Measurements from ENCODE around the gene PCLO. TPM values are rescaled to one million over a fixed set of nuclear protein-coding genes. Genes with fewer than 3 reads are reported as not detected.

The PCLO gene
- total RNA-seq, 4 donors from 2014 or later, result 6.6 to 70.7 (median 33.9) TPM

DNA sequence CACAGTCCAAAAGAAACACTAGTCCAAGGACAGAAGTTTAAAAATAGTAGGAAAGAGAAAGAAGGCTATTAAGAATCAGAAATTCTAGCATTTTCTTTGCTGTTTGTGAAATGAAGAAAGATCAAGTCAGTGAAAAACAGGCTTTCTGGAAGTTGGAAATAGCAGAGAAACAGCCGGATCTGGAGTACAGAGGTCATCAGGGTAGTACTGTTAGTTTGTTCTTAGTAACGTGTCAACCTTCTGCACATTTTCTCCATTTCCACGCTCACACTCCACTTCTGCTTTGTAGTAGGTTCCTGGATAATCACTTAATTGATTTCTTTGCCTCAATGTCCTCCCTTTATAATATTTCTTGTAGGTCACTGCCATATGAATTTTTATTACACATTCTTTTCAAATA, 322.6 kb downstream of the PCLO start:
- Histone ChIP-seq H3K36me3 (no peaks in the 10 kb centered on the region), H3K9me3 (no peaks in the 10 kb centered on the region), H3K27me3 (no peaks in the 10 kb centered on the region), H3K4me3 (no peak overlapping the region), H3K27ac (no peak overlapping the region), H3K4me1 (no peaks in the 10 kb centered on the region)
- TF ChIP-seq, protein P1, sequence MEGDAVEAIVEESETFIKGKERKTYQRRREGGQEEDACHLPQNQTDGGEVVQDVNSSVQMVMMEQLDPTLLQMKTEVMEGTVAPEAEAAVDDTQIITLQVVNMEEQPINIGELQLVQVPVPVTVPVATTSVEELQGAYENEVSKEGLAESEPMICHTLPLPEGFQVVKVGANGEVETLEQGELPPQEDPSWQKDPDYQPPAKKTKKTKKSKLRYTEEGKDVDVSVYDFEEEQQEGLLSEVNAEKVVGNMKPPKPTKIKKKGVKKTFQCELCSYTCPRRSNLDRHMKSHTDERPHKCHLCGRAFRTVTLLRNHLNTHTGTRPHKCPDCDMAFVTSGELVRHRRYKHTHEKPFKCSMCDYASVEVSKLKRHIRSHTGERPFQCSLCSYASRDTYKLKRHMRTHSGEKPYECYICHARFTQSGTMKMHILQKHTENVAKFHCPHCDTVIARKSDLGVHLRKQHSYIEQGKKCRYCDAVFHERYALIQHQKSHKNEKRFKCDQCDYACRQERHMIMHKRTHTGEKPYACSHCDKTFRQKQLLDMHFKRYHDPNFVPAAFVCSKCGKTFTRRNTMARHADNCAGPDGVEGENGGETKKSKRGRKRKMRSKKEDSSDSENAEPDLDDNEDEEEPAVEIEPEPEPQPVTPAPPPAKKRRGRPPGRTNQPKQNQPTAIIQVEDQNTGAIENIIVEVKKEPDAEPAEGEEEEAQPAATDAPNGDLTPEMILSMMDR (IDR thresholded peaks at IDR 0.05), result no peak
- no peak for DNase-seq

DNA sequence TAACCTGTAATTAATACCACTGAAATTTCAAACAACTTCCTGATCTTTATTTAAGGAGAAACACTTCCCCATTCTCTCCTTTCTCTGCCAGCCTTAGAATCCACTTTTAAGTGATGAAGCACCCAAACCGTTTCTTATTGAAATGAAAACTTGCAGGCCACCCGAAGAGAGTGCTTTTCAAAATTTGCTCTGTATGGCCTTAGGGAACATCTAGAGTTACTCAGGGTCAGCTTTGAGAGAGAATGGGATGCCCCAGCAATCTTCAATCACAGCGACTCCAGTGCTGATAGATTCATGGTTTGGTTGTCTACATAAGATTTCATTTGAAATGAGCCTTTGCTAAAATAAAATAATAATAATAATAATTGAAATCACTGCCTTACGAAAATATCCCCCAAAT, 323.1 kb downstream of the PCLO start:
- no peak overlapping the region for H3K4me3 ChIP-seq
- DNase-seq, result no peak
- H3K9me3 ChIP-seq, result no peaks in the 10 kb centered on the region
- no peaks in the 10 kb centered on the region for H3K4me1 ChIP-seq
- H3K27me3 ChIP-seq, result no peaks in the 10 kb centered on the region
- no peak for TF ChIP-seq POLR2A (IDR thresholded peaks at IDR 0.05)
- TF ChIP-seq, protein P1 (IDR thresholded peaks at IDR 0.05), result no peak
- no peak overlapping the region for H3K27ac ChIP-seq
- no peaks in the 10 kb centered on the region for H3K36me3 ChIP-seq

DNA sequence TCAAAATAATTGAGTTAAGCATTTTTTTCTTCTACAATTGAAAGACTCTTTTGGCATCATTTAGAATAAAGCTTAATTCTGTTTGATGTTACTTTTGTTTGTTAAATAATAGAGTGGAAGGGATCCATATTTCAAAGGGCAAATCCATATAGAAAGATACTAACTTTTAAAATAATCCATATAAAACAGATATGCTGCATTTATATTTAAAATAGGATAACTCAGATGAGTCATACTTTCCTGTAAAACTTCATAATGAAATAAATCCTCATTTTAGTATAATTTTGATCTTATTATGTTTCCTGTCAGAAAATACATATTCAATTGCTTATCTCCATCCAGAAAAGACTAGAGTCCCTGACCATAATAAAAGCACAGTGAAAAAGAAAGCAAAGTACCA, 323.6 kb downstream of the PCLO start:
- H3K4me3 ChIP-seq, result no peak overlapping the region
- H3K27ac ChIP-seq, result no peak overlapping the region
- DNase-seq, result no peak
- H3K36me3 ChIP-seq, result no peaks in the 10 kb centered on the region
- H3K4me1 ChIP-seq, result no peaks in the 10 kb centered on the region
- TF ChIP-seq POLR2A (IDR thresholded peaks at IDR 0.05), result no peak
- TF ChIP-seq, protein P1 (IDR thresholded peaks at IDR 0.05), result no peak
- H3K27me3 ChIP-seq, result no peaks in the 10 kb centered on the region
- no peaks in the 10 kb centered on the region for H3K9me3 ChIP-seq

DNA sequence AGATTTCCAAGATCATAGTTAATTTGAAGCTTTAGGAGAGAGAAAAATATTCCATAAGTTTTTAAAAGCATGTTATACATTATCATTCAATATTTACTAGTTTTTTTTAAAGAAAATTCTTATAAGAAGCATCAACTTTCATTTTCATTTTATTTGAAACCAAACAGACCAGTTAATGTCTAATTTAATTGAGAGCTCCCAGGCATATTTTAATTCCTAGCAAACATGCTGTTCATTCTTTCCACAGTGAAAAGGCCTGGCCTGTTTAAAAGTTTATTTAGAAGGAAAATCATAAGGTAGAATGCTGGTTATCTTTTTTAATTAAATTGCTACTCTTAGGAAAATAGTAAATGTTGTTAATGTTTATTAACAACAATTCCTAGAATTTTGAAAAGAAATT, 324.4 kb downstream of the PCLO start:
- TF ChIP-seq POLR2A (IDR thresholded peaks at IDR 0.05), result no peak
- TF ChIP-seq, protein P1 (IDR thresholded peaks at IDR 0.05), result no peak
- no peaks in the 10 kb centered on the region for H3K4me1 ChIP-seq
- no peak for DNase-seq
- H3K9me3 ChIP-seq, result no peaks in the 10 kb centered on the region
- H3K27me3 ChIP-seq, result no peaks in the 10 kb centered on the region
- no peaks in the 10 kb centered on the region for H3K36me3 ChIP-seq
- H3K4me3 ChIP-seq, result no peak overlapping the region
- no peak overlapping the region for H3K27ac ChIP-seq

DNA sequence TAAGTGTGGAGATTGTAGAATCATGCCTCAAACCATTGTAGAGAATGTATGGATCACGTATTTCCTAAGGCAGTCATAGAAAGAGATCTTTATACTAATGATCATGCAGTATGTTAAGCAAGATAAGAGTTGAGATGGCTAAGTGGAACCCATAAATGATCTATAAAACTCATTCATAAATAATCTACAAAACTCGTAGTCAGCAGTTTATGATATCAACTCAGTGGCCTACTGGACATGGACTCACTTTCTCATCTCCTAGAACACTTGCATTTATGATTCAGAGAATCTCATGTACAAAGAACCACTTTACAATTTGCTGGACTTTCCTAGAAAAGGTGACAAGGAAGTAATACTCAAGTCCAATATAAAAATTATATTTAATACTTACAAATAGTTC, 339.6 kb downstream of the PCLO start:
- Histone ChIP-seq H3K4me1 (no peaks in the 10 kb centered on the region), H3K9me3 (no peaks in the 10 kb centered on the region), H3K27ac (no peak overlapping the region), H3K4me3 (no peak overlapping the region), H3K36me3 (no peaks in the 10 kb centered on the region), H3K27me3 (no peaks in the 10 kb centered on the region)
- TF ChIP-seq, protein P1 (IDR thresholded peaks at IDR 0.05), result no peak
- TF ChIP-seq POLR2A (IDR thresholded peaks at IDR 0.05), result no peak
- DNase-seq, result no peak

DNA sequence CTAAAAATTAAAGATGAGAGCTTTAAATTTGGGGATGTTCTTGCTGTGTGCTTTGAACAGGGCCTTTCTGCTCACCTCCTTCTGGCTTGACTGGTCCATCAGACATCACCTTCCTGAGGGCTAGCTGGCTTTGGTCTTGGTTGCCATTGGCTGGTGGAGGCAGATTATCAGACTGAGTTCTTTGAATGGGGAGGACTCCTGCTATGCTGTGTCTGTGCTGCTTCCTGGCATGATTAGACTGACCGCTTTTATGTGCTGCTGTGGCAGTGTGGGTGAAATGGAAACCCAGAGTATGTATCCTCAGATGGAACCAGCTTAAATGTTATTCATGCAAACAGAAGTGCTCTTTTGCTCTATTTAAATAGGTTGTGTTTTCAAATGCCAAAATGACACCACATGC, 341.6 kb downstream of the PCLO start:
- Histone ChIP-seq H3K9me3 (no peaks in the 10 kb centered on the region), H3K36me3 (no peaks in the 10 kb centered on the region), H3K4me1 (no peaks in the 10 kb centered on the region), H3K27me3 (no peaks in the 10 kb centered on the region), H3K27ac (no peak overlapping the region), H3K4me3 (no peak overlapping the region)
- no peak for TF ChIP-seq POLR2A (IDR thresholded peaks at IDR 0.05)
- TF ChIP-seq, protein P1 (IDR thresholded peaks at IDR 0.05), result no peak
- DNase-seq, result no peak
